22Rv1 (cell line): ENCODE data around the gene RXYLT1.

Experiments used
- ZFX ChIP-seq: fragments of 450-650 bp; IDR thresholded peaks from 2 replicates; pipeline ENCODE4 v1.6.1; 2017; ENCODE audit warnings: antibody characterized with exemption, borderline replicate concordance
- TF ChIP-seq, protein P1 (sequence below): fragments of 450-650 bp; IDR thresholded peaks from 2 replicates; pipeline ENCODE4 v1.5.1; 2017; ENCODE audit warnings: mild to moderate bottlenecking

DNA sequence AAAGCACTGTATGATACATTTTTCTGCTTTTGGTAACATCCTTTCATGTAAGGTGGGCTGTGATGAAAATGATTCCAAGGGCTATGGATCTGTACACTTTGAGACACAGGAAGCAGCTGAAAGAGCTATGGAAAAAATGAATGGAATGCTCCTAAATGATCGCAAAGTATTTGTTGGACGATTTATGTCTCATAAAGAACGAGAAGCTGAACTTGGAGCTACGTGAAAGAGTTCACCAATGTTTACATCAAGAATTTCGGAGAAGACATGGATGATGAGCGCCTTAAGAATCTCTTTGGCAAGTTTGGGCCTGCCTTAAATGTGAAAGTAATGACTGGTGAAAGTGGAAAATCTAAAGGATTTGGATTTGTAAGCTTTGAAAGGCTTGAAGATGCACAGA, 42.6 kb downstream of the RXYLT1 start:
- TF ChIP-seq, protein P1, sequence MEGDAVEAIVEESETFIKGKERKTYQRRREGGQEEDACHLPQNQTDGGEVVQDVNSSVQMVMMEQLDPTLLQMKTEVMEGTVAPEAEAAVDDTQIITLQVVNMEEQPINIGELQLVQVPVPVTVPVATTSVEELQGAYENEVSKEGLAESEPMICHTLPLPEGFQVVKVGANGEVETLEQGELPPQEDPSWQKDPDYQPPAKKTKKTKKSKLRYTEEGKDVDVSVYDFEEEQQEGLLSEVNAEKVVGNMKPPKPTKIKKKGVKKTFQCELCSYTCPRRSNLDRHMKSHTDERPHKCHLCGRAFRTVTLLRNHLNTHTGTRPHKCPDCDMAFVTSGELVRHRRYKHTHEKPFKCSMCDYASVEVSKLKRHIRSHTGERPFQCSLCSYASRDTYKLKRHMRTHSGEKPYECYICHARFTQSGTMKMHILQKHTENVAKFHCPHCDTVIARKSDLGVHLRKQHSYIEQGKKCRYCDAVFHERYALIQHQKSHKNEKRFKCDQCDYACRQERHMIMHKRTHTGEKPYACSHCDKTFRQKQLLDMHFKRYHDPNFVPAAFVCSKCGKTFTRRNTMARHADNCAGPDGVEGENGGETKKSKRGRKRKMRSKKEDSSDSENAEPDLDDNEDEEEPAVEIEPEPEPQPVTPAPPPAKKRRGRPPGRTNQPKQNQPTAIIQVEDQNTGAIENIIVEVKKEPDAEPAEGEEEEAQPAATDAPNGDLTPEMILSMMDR: no peak
- no peak for TF ChIP-seq ZFX
